Measurements from ENCODE around the gene REV1. TPM values are rescaled to one million over a fixed set of nuclear protein-coding genes. Genes with fewer than 3 reads are reported as not detected.
"Not testable (repeated sequence)": the region's sequence is repeated elsewhere in the genome, so short reads cannot be mapped to it uniquely, and the experiment has no call there.

Gene REV1
- total RNA-seq, 1 experiment from 2014 or later: 39.6 TPM

GRCh38 chr2:99374747-99375146, 115.1 kb downstream of the REV1 start:
- BruUV-seq (replicated peaks): no TSS peak
- CTCF ChIA-PET: no interaction called here
- Histone ChIP-seq H3K4me1 (no peaks in the 10 kb centered on the region), H3K27me3 (replicated peaks; ENCODE audit: control insufficient read depth, insufficient read depth, low read length) (no peaks in the 10 kb centered on the region), H3K36me3 (ENCODE audit: control insufficient read depth, insufficient read depth, low read length) (peaks cover 3% of the 10 kb centered on the region), H3K9me3 (no peaks in the 10 kb centered on the region), H3K4me3 (ENCODE audit: low read depth, low read length) (no peak overlapping the region)
- DNase-seq: no peak
- Mint-ChIP-seq H3K4me3 (ENCODE audit: unreplicated experiment) (no peak overlapping the region), H3K27ac (ENCODE audit: unreplicated experiment) (no peak overlapping the region), H3K36me3 (ENCODE audit: insufficient read depth, unreplicated experiment) (peaks cover 67% of the 10 kb centered on the region), H3K4me1 (ENCODE audit: low read depth, unreplicated experiment) (no peaks in the 10 kb centered on the region), H3K27me3 (ENCODE audit: insufficient read depth, unreplicated experiment) (no peaks in the 10 kb centered on the region), H3K9me3 (ENCODE audit: unreplicated experiment) (peaks cover 16% of the 10 kb centered on the region)
- POLR2A ChIA-PET: interaction anchor here (0.7 kb wide), 1 partner anchor 31 kb away, joined by 7 read pairs; no protein-coding TSS in a partner anchor
- TF ChIP-seq CTCF (IDR thresholded peaks at IDR 0.05; ENCODE audit: insufficient read depth in 1 of 2, low read depth in 1 of 2, low read length in 1 of 2, severe bottlenecking in 1 of 2, unreplicated experiment in 1 of 2): no peak
- intact Hi-C loops (cut with micrococcal nuclease; ENCODE audit: unreplicated experiment): no loop called here

DNA sequence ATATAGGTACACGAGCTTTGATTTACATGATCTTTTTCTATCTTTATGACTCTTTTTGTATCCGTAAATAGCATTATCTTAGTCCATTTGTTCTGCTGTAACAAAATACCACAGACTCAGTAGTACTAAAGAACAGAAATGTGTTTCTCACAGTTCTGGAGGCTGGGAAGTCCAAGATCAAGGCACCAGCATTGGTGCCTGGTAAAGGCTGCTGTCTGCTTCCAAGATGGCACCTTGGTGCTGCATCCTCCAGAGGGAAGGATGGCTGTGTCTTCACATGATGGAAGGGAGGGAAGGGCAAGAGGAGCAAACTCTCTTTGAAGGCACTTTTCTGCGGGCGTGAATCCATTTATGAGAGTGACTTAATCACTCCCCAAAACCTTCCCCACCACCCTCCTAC, 116.7 kb downstream of the REV1 start:
- H3K4me3 Mint-ChIP-seq (ENCODE audit: unreplicated experiment): no peak overlapping the region
- BruUV-seq (replicated peaks): no TSS peak
- no peaks in the 10 kb centered on the region for H3K27me3 Mint-ChIP-seq (ENCODE audit: insufficient read depth, unreplicated experiment)
- ChIA-PET CTCF (no interaction called here), POLR2A (interaction anchor here (0.7 kb wide), 1 partner anchor 15 kb away, joined by 3 read pairs; no protein-coding TSS in a partner anchor)
- Histone ChIP-seq H3K9me3 (no peaks in the 10 kb centered on the region), H3K27me3 (replicated peaks; ENCODE audit: control insufficient read depth, insufficient read depth, low read length) (no peaks in the 10 kb centered on the region), H3K4me3 (ENCODE audit: low read depth, low read length) (no peak overlapping the region), H3K4me1 (no peaks in the 10 kb centered on the region), H3K36me3 (ENCODE audit: control insufficient read depth, insufficient read depth, low read length) (peaks cover 3% of the 10 kb centered on the region)
- no peak for TF ChIP-seq CTCF (IDR thresholded peaks at IDR 0.05; ENCODE audit: insufficient read depth in 1 of 2, low read depth in 1 of 2, low read length in 1 of 2, severe bottlenecking in 1 of 2, unreplicated experiment in 1 of 2)
- no peaks in the 10 kb centered on the region for H3K4me1 Mint-ChIP-seq (ENCODE audit: low read depth, unreplicated experiment)
- peaks cover 16% of the 10 kb centered on the region for H3K9me3 Mint-ChIP-seq (ENCODE audit: unreplicated experiment)
- intact Hi-C loops (cut with micrococcal nuclease; ENCODE audit: unreplicated experiment): no loop called here
- peaks cover 74% of the 10 kb centered on the region for H3K36me3 Mint-ChIP-seq (ENCODE audit: insufficient read depth, unreplicated experiment)
- DNase-seq: no peak
- no peak overlapping the region for H3K27ac Mint-ChIP-seq (ENCODE audit: unreplicated experiment)

GRCh38 chr2:99368854-99369253, 121.0 kb downstream of the REV1 start:
- Mint-ChIP-seq H3K9me3 (ENCODE audit: unreplicated experiment) (peaks cover 15% of the 10 kb centered on the region), H3K36me3 (ENCODE audit: insufficient read depth, unreplicated experiment) (peaks cover 80% of the 10 kb centered on the region)
- H3K9me3 ChIP-seq; H3K27ac Mint-ChIP-seq (ENCODE audit: unreplicated experiment); BruUV-seq (replicated peaks); POLR2A ChIA-PET; H3K4me3 Mint-ChIP-seq (ENCODE audit: unreplicated experiment); intact Hi-C loops (cut with micrococcal nuclease; ENCODE audit: unreplicated experiment); H3K27me3 Mint-ChIP-seq (ENCODE audit: insufficient read depth, unreplicated experiment); H3K27me3 ChIP-seq (replicated peaks; ENCODE audit: control insufficient read depth, insufficient read depth, low read length); H3K4me3 ChIP-seq (ENCODE audit: low read depth, low read length); H3K4me1 ChIP-seq; H3K36me3 ChIP-seq (ENCODE audit: control insufficient read depth, insufficient read depth, low read length); CTCF ChIA-PET; DNase-seq; H3K4me1 Mint-ChIP-seq (ENCODE audit: low read depth, unreplicated experiment): not testable (repeated sequence)

DNA sequence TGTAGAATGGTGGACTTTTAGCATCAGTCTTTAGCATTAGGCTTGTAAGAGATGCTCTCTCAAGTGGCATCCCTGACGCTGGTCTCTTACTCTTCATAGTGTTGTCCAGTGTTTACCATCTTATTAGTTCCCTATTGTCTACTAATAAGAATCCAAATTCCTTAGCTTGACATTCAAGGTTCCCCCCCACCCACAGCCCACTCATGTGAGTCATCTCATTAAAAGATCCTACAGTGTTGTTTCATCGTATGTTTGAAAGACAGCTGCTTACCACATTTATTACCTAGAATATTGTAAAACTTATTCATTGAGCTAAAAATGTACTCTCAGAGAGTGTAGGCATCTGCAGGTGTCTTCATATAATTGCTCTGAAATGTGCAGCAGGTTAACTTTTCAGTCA, 124.2 kb downstream of the REV1 start:
- no peaks in the 10 kb centered on the region for H3K9me3 ChIP-seq
- Mint-ChIP-seq H3K27ac (ENCODE audit: unreplicated experiment) (no peak overlapping the region), H3K36me3 (ENCODE audit: insufficient read depth, unreplicated experiment) (peaks cover 77% of the 10 kb centered on the region), H3K9me3 (ENCODE audit: unreplicated experiment) (no peaks in the 10 kb centered on the region), H3K27me3 (ENCODE audit: insufficient read depth, unreplicated experiment) (no peaks in the 10 kb centered on the region), H3K4me3 (ENCODE audit: unreplicated experiment) (no peak overlapping the region), H3K4me1 (ENCODE audit: low read depth, unreplicated experiment) (no peaks in the 10 kb centered on the region)
- TF ChIP-seq CTCF (IDR thresholded peaks at IDR 0.05; ENCODE audit: insufficient read depth in 1 of 2, low read depth in 1 of 2, low read length in 1 of 2, severe bottlenecking in 1 of 2, unreplicated experiment in 1 of 2): no peak
- intact Hi-C loops (cut with micrococcal nuclease; ENCODE audit: unreplicated experiment): no loop called here
- peaks cover 3% of the 10 kb centered on the region; the same call in 1 of the 2 replicates for H3K36me3 ChIP-seq (ENCODE audit: control insufficient read depth, insufficient read depth, low read length)
- H3K4me1 ChIP-seq: no peaks in the 10 kb centered on the region
- ChIA-PET CTCF (interaction anchor here (0.6 to 2.0 kb wide), 2 partner anchors 10 to 28 kb away, joined by 6 to 7 read pairs; partner anchors contain the start of gene EIF5B), POLR2A (no interaction called here)
- no peak for DNase-seq
- no peaks in the 10 kb centered on the region for H3K27me3 ChIP-seq (replicated peaks; ENCODE audit: control insufficient read depth, insufficient read depth, low read length)
- BruUV-seq (replicated peaks): no TSS peak
- no peak overlapping the region for H3K4me3 ChIP-seq (ENCODE audit: low read depth, low read length)

All from Caco-2 (cell line).